Trophoblast cell (in vitro differentiated cells and primary cell): Measurements from ENCODE around the gene MUTYH.

Experiments used
- DNase-seq, 2 donors: peaks; one replicate each; pipeline ENCODE4 v3.0.0-alpha.2; 2016
- H2AFZ ChIP-seq: 2 replicates; pipeline ENCODE4 v1.6.1; 2013; ENCODE audit warnings: low read length, moderate library complexity, mild to moderate bottlenecking; ENCODE audit not compliant: insufficient read depth, poor library complexity
- H2AK5ac ChIP-seq: 2 replicates; pipeline ENCODE4 v1.6.1; 2013; ENCODE audit warnings: mild to moderate bottlenecking, low read length
- H2BK120ac ChIP-seq: 2 replicates; pipeline ENCODE4 v1.6.1; 2013; ENCODE audit warnings: low read length, mild to moderate bottlenecking, moderate library complexity; ENCODE audit not compliant: insufficient read depth, poor library complexity
- H2BK12ac ChIP-seq: 2 replicates; pipeline ENCODE4 v1.6.1; 2013; ENCODE audit warnings: mild to moderate bottlenecking, low read length, moderate library complexity
- H2BK5ac ChIP-seq: 2 replicates; pipeline ENCODE4 v1.6.1; 2013; ENCODE audit warnings: low read length, low read depth, moderate library complexity, mild to moderate bottlenecking; ENCODE audit not compliant: poor library complexity
- H3K14ac ChIP-seq: 2 replicates; pipeline ENCODE4 v1.6.1; 2013; ENCODE audit warnings: mild to moderate bottlenecking, low read length
- H3K18ac ChIP-seq: 2 replicates; pipeline ENCODE4 v1.6.1; 2013; ENCODE audit warnings: mild to moderate bottlenecking, low read length
- H3K23ac ChIP-seq: 2 replicates; pipeline ENCODE4 v1.6.1; 2013; ENCODE audit warnings: low read length
- H3K27ac ChIP-seq: 2 replicates; pipeline ENCODE4 v1.5.1; 2013; ENCODE audit warnings: low read depth, mild to moderate bottlenecking, inconsistent platforms, low read length, moderate library complexity
- H3K27me3 ChIP-seq: 2 replicates; pipeline ENCODE4 v1.6.1; 2013; ENCODE audit warnings: inconsistent platforms, mild to moderate bottlenecking, low read length, moderate library complexity; ENCODE audit not compliant: insufficient read depth
- H3K36me3 ChIP-seq, 2 experiments: 1 replicate in 1 of 2; 2 replicates in 1 of 2; pipeline ENCODE4 v1.6.1; 2013; ENCODE audit warnings: low read length in 2 of 2, mild to moderate bottlenecking in 2 of 2, moderate library complexity in 1 of 2; ENCODE audit not compliant: insufficient read depth in 2 of 2, control insufficient read depth in 1 of 2
- H3K4ac ChIP-seq: 2 replicates; pipeline ENCODE4 v1.6.1; 2013; ENCODE audit warnings: low read depth, mild to moderate bottlenecking, low read length, moderate library complexity
- H3K4me1 ChIP-seq, 2 experiments: 1 replicate in 1 of 2; 2 replicates in 1 of 2; pipeline ENCODE4 v1.6.1; 2013; ENCODE audit warnings: low read length in 2 of 2, mild to moderate bottlenecking in 2 of 2, moderate library complexity in 1 of 2; ENCODE audit not compliant: insufficient read depth in 2 of 2, control insufficient read depth in 1 of 2
- H3K4me2 ChIP-seq: 2 replicates; pipeline ENCODE4 v1.6.1; 2013; ENCODE audit warnings: inconsistent platforms, mild to moderate bottlenecking, low read length, moderate library complexity
- H3K4me3 ChIP-seq: 2 replicates; pipeline ENCODE4 v1.5.1; 2013; ENCODE audit warnings: mild to moderate bottlenecking, low read depth, low read length, inconsistent platforms
- H3K79me1 ChIP-seq: one replicate; pipeline ENCODE4 v1.6.1; 2013; ENCODE audit warnings: low read length
- H3K79me2 ChIP-seq: 2 replicates; pipeline ENCODE4 v1.6.1; 2013; ENCODE audit warnings: low read length, mild to moderate bottlenecking; ENCODE audit not compliant: control insufficient read depth, insufficient read depth, poor library complexity
- H3K9ac ChIP-seq: 2 replicates; pipeline ENCODE4 v1.6.1; 2013; ENCODE audit warnings: mild to moderate bottlenecking, low read length
- H3K9me3 ChIP-seq: 2 replicates; pipeline ENCODE4 v1.6.1; 2013; ENCODE audit warnings: low read depth, mild to moderate bottlenecking, control low read depth, inconsistent platforms, low read length; ENCODE audit not compliant: insufficient read depth
- H4K12ac ChIP-seq: 2 replicates; pipeline ENCODE4 v1.6.1; 2013; ENCODE audit warnings: low read depth, mild to moderate bottlenecking, low read length, moderate library complexity
- H4K8ac ChIP-seq: 2 replicates; pipeline ENCODE4 v1.6.1; 2013; ENCODE audit warnings: low read depth, mild to moderate bottlenecking, low read length, moderate library complexity
- H4K91ac ChIP-seq: one replicate; pipeline ENCODE4 v1.6.1; 2013; ENCODE audit warnings: low read depth, mild to moderate bottlenecking, low read length, moderate library complexity
- WGBS: extraction: QIAGEN DNeasy Blood & Tissue Kit; methylation state at CpG from one replicate; pipeline ENCODE4 v1.1.7; 2013; ENCODE audit warnings: missing lambda C conversion rate; ENCODE audit not compliant: insufficient read length, insufficient coverage; ENCODE audit errors: extremely low coverage; 5-methylcytosine and 5-hydroxymethylcytosine counted together

MUTYH gene

DNA sequence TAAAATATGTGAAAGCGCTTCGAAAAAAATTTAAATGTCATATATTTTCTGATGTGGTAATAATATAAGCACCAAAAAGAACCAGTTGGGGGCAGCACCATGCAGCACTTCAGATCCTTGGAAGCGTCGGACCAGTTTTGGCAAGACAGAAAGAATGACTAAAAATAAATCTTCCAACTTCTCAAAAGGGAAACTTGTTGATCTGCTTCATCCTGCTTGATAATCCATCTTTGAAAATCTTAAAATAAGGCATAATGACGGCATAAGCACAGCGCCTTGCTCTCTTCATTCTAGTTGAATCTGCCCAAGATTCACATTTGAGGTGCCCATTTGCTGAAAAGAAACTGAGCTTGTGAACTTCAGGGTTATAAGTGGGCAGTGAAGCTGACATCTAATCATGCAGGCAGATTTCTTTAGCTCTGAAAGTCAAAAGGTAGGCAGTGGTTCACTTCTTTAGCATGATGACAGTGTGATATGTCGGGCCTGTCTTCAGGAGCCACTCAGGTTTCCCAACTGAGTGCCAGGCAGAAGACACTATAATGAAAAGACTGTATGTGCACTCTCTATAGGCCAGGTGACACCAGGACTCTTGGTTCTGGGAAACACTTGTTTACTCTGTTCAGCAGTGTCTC lies 19.8 kb upstream of the MUTYH start:
- H3K4me3 ChIP-seq, result no peak overlapping the region
- peaks cover 0 to 2% of the 10 kb centered on the region in 2 experiments for H3K4me1 ChIP-seq
- no peak overlapping the region for H3K4me2 ChIP-seq
- no peak overlapping the region for H4K91ac ChIP-seq
- H3K27ac ChIP-seq, result no peak overlapping the region
- no peaks in the 10 kb centered on the region for H3K9me3 ChIP-seq
- no peak overlapping the region for H2AFZ ChIP-seq
- H3K4ac ChIP-seq, result no peak overlapping the region
- no peak overlapping the region for H3K18ac ChIP-seq
- no peak overlapping the region for H2AK5ac ChIP-seq
- H4K12ac ChIP-seq, result no peak overlapping the region
- H3K23ac ChIP-seq, result no peak overlapping the region
- no peaks in the 10 kb centered on the region for H3K36me3 ChIP-seq
- no peak overlapping the region for H3K9ac ChIP-seq
- no CpG with 5 or more reads among the region's 7 CpGs for WGBS
- no peak overlapping the region for H2BK12ac ChIP-seq
- H2BK120ac ChIP-seq, result no peak overlapping the region
- no peaks in the 10 kb centered on the region for H3K79me1 ChIP-seq
- H3K79me2 ChIP-seq, result no peaks in the 10 kb centered on the region
- H2BK5ac ChIP-seq, result no peak overlapping the region
- peak; percentile 35 to 76 for DNase-seq
- H3K14ac ChIP-seq, result no peak overlapping the region
- H4K8ac ChIP-seq, result no peak overlapping the region
- no peaks in the 10 kb centered on the region for H3K27me3 ChIP-seq

DNA sequence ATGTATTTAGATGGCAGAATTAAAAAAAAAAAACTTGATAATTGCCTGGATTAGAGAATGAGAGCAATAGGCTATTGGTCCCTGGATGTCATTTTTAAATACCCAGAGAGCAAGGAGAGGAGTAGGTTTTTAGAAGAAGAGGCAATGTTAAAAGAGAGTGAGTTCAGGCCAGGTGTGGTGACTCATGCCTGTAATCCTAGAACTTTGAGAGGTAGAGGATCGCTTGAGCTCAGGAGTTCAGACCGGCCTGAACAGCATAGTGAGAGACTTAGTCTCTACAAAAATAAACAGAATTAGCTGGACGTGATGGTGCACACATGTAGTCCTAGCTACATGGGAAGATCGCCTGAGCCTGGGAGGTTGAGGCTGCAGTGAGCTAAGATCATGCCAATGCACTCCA lies 15.9 kb upstream of the MUTYH start:
- H3K4me1 ChIP-seq, result peaks cover 0 to 2% of the 10 kb centered on the region in 2 experiments
- H3K36me3 ChIP-seq, result no peaks in the 10 kb centered on the region
- no peak overlapping the region for H3K14ac ChIP-seq
- no peak overlapping the region for H4K12ac ChIP-seq
- no CpG with 5 or more reads among the region's 4 CpGs for WGBS
- H3K9ac ChIP-seq, result no peak overlapping the region
- no peak overlapping the region for H3K4ac ChIP-seq
- H3K79me2 ChIP-seq, result no peaks in the 10 kb centered on the region
- no peaks in the 10 kb centered on the region for H3K79me1 ChIP-seq
- H2BK5ac ChIP-seq, result no peak overlapping the region
- no peak overlapping the region for H2AFZ ChIP-seq
- no peak overlapping the region for H2BK12ac ChIP-seq
- no peak overlapping the region for H3K4me2 ChIP-seq
- no peak overlapping the region for H2AK5ac ChIP-seq
- DNase-seq, result no peak
- H3K4me3 ChIP-seq, result no peak overlapping the region
- no peaks in the 10 kb centered on the region for H3K9me3 ChIP-seq
- H4K8ac ChIP-seq, result no peak overlapping the region
- H3K23ac ChIP-seq, result no peak overlapping the region
- no peak overlapping the region for H2BK120ac ChIP-seq
- no peak overlapping the region for H3K27ac ChIP-seq
- H4K91ac ChIP-seq, result no peak overlapping the region
- no peak overlapping the region for H3K18ac ChIP-seq
- no peaks in the 10 kb centered on the region for H3K27me3 ChIP-seq

- no peaks in the 10 kb centered on the region for H3K9me3 ChIP-seq
- no peak overlapping the region for H3K9ac ChIP-seq
- no peaks in the 10 kb centered on the region for H3K79me1 ChIP-seq
- H4K12ac ChIP-seq, result no peak overlapping the region
- H4K8ac ChIP-seq, result no peak overlapping the region
- no peaks in the 10 kb centered on the region for H3K36me3 ChIP-seq
- no peak overlapping the region for H2AFZ ChIP-seq
- no peak overlapping the region for H4K91ac ChIP-seq
- no peak overlapping the region for H2BK120ac ChIP-seq
- no peaks in the 10 kb centered on the region for H3K27me3 ChIP-seq
- H2AK5ac ChIP-seq, result no peak overlapping the region
- H3K79me2 ChIP-seq, result no peaks in the 10 kb centered on the region
- no peak overlapping the region for H3K4me2 ChIP-seq
- no peak overlapping the region for H3K4ac ChIP-seq
- H3K27ac ChIP-seq, result no peak overlapping the region
- DNase-seq, result no peak
- H3K4me1 ChIP-seq, result peaks cover 0 to 2% of the 10 kb centered on the region in 2 experiments
- H3K14ac ChIP-seq, result no peak overlapping the region
- H3K18ac ChIP-seq, result no peak overlapping the region
- no peak overlapping the region for H2BK5ac ChIP-seq
- H3K4me3 ChIP-seq, result no peak overlapping the region
- H3K23ac ChIP-seq, result no peak overlapping the region
- H2BK12ac ChIP-seq, result no peak overlapping the region
- no CpG with 5 or more reads among the region's 2 CpGs for WGBS
Measured at GRCh38 chr1:45355683-45356082, 15.4 kb upstream of the MUTYH start.

GRCh38 chr1:45354838-45355237 lies 14.6 kb upstream of the MUTYH start:
- no peak overlapping the region for H3K18ac ChIP-seq
- H3K27ac ChIP-seq, result no peak overlapping the region
- no peak overlapping the region for H3K14ac ChIP-seq
- no peak overlapping the region for H4K8ac ChIP-seq
- H4K12ac ChIP-seq, result no peak overlapping the region
- no peak overlapping the region for H2AFZ ChIP-seq
- H3K79me1 ChIP-seq, result no peaks in the 10 kb centered on the region
- H3K27me3 ChIP-seq, result no peaks in the 10 kb centered on the region
- no peak overlapping the region for H2BK120ac ChIP-seq
- no peaks in the 10 kb centered on the region for H3K9me3 ChIP-seq
- H3K4me3 ChIP-seq, result no peak overlapping the region
- peaks cover 0 to 2% of the 10 kb centered on the region in 2 experiments for H3K4me1 ChIP-seq
- WGBS, result no CpG with 5 or more reads among the region's 4 CpGs
- H2AK5ac ChIP-seq, result no peak overlapping the region
- no peak overlapping the region for H3K4ac ChIP-seq
- no peak overlapping the region for H2BK12ac ChIP-seq
- no peak overlapping the region for H3K9ac ChIP-seq
- H2BK5ac ChIP-seq, result no peak overlapping the region
- H3K79me2 ChIP-seq, result no peaks in the 10 kb centered on the region
- H3K4me2 ChIP-seq, result no peak overlapping the region
- no peak overlapping the region for H4K91ac ChIP-seq
- no peaks in the 10 kb centered on the region for H3K36me3 ChIP-seq
- no peak for DNase-seq
- H3K23ac ChIP-seq, result no peak overlapping the region
